GM12878 (cell line): ENCODE results near the gene HOXB3. TPM values are rescaled to one million over a fixed set of nuclear protein-coding genes. Genes with fewer than 3 reads are reported as not detected.

Source experiments
- ATAC-seq: fragments of 200-7000 bp; cut with Tn5 transposase; 3 replicates; pipeline ENCODE4 v1.9.1; 2020; ENCODE audit warnings: mild to moderate bottlenecking, moderate library complexity
- BruUV-seq: library from RNA; stranded (reverse); fragments of 400-500 nt; replicated peaks from 2 replicates; lab custom pipeline; 2021; lab: Mats Ljungman, UMichigan
- CTCF ChIA-PET: fragments of 300-600 bp; sonication (Branson Sonifier 250); formaldehyde crosslinking; extraction: SDS; loops from one replicate; lab custom pipeline; 2021; ENCODE audit warnings: inconsistent platforms; lab: Yijun Ruan, JAX
- POLR2A ChIA-PET: fragments of 350-600 bp; formaldehyde crosslinking; extraction: SDS; loops from one replicate; lab custom pipeline; 2021; ENCODE audit warnings: inconsistent platforms; lab: Charles Lee
- RAD21 ChIA-PET: fragments of 300-600 bp; sonication (Branson Sonifier 250); formaldehyde crosslinking; loops from one replicate; lab custom pipeline; 2023; ENCODE audit warnings: antibody characterized with exemption; ENCODE audit not compliant: unreplicated experiment; lab: Charles Lee
- SMC1A ChIA-PET: fragments of 300-600 bp; sonication (Branson Sonifier 250); formaldehyde crosslinking; loops from one replicate; lab custom pipeline; 2023; ENCODE audit not compliant: unreplicated experiment, uncharacterized antibody; lab: Charles Lee
- DNase-seq: peaks from one replicate; pipeline ENCODE4 v3.0.0-alpha.2; 2011; ENCODE audit warnings: low read depth, low spot score
- FAIRE-seq: peaks from 3 replicates; lab custom pipeline; 2011; peaks lifted over from hg19 to GRCh38; lab: Jason Lieb, UNC
- H2AFZ ChIP-seq: 2 replicates; pipeline ENCODE4 v1.6.0; 2011; ENCODE audit warnings: low read depth, low read length, control low read depth; ENCODE audit not compliant: control insufficient read depth
- H3K27ac ChIP-seq: 2 replicates; pipeline ENCODE4 v1.5.1; 2011; ENCODE audit warnings: control low read depth; ENCODE audit not compliant: control insufficient read depth, insufficient read depth
- H3K27me3 ChIP-seq, 2 experiments: replicated peaks in 1 of 2; 2 replicates each; pipeline versions ENCODE4 v1.6.0 to v1.6.1; 2011; ENCODE audit warnings: low read length in 1 of 2; ENCODE audit not compliant: control insufficient read depth in 2 of 2, insufficient read depth in 2 of 2
- H3K36me3 ChIP-seq, 2 experiments: 2 replicates each; pipeline ENCODE4 v1.5.1; 2011; ENCODE audit warnings: low read length in 1 of 2; ENCODE audit not compliant: control insufficient read depth in 2 of 2, insufficient read depth in 2 of 2
- H3K4me1 ChIP-seq: 2 replicates; pipeline ENCODE4 v1.6.1; 2011; ENCODE audit warnings: mild to moderate bottlenecking, low read length, moderate library complexity, mixed read lengths; ENCODE audit not compliant: control insufficient read depth, insufficient read depth
- H3K4me2 ChIP-seq: 2 replicates; pipeline ENCODE4 v1.6.0; 2011; ENCODE audit warnings: control low read depth; ENCODE audit not compliant: control insufficient read depth, insufficient read depth
- H3K4me3 ChIP-seq: fragments of 200-600 bp; sonication (generic); 2 replicates; pipeline ENCODE4 v1.5.1; 2016
- H3K79me2 ChIP-seq: 2 replicates; pipeline ENCODE4 v1.6.0; 2011; ENCODE audit warnings: low read length; ENCODE audit not compliant: control insufficient read depth, insufficient read depth
- H3K9ac ChIP-seq: 2 replicates; pipeline ENCODE4 v1.8.0; 2011; ENCODE audit warnings: low read length, control low read depth, mixed read lengths; ENCODE audit not compliant: control insufficient read depth, insufficient read depth
- H3K9me3 ChIP-seq: replicated peaks from 3 replicates; pipeline ENCODE4 v1.5.1; 2011; ENCODE audit warnings: mild to moderate bottlenecking, low read length; ENCODE audit not compliant: control insufficient read depth, insufficient read depth
- H4K20me1 ChIP-seq: 2 replicates; pipeline ENCODE4 v1.6.0; 2011; ENCODE audit not compliant: control insufficient read depth, insufficient read depth
- CHD2 ChIP-seq: IDR thresholded peaks from 2 replicates; pipeline ENCODE4 v1.6.1; 2011; ENCODE audit warnings: low read depth, low read length, improper control_type of control experiment, borderline replicate concordance
- IKZF1 ChIP-seq: fragments of 450-650 bp; conservative IDR thresholded peaks from 2 replicates; pipeline ENCODE4 v1.6.1; 2017; ENCODE audit warnings: antibody characterized with exemption, mild to moderate bottlenecking
- IKZF2 ChIP-seq, 2 experiments: fragments of 450-650 bp; IDR thresholded peaks; 2 replicates each; pipeline ENCODE4 v1.6.1; 2017; ENCODE audit warnings: mild to moderate bottlenecking in 2 of 2, moderate library complexity in 2 of 2
- KDM1A ChIP-seq: fragments of 200-600 bp; sonication (generic); IDR thresholded peaks from 2 replicates; pipeline ENCODE4 v1.6.1; 2016; ENCODE audit warnings: borderline replicate concordance
- NFYB ChIP-seq: IDR thresholded peaks from 2 replicates; pipeline ENCODE4 v1.6.1; 2011; ENCODE audit warnings: low read depth, mild to moderate bottlenecking, low read length, improper control_type of control experiment, moderate library complexity; ENCODE audit not compliant: insufficient read depth
- RAD51 ChIP-seq: fragments of 450-650 bp; IDR thresholded peaks from 2 replicates; pipeline ENCODE4 v1.6.1; 2016; ENCODE audit warnings: moderate library complexity, mild to moderate bottlenecking, inconsistent platforms
- YY1 ChIP-seq: IDR thresholded peaks from 2 replicates; pipeline ENCODE4 v1.6.1; 2011; ENCODE audit warnings: low read depth, mild to moderate bottlenecking, low read length
- ZNF384 ChIP-seq: IDR thresholded peaks from 2 replicates; pipeline ENCODE4 v1.6.1; 2012; ENCODE audit warnings: low read depth, mild to moderate bottlenecking, low read length, improper control_type of control experiment, borderline replicate concordance
- WGBS: methylation state at CpG from one replicate; pipeline ENCODE4 v1.1.6; 2016; ENCODE audit warnings: low lambda C conversion rate; ENCODE audit not compliant: insufficient replicate concordance, insufficient coverage; ENCODE audit errors: missing lambda C conversion rate; 5-methylcytosine and 5-hydroxymethylcytosine counted together
- in situ Hi-C: fragments of 300-500 bp; cut with MboI; formaldehyde crosslinking; loops from 9 replicates; pipeline ENCODE4 v1.14.3; 2018; ENCODE audit warnings: mixed read lengths
- intact Hi-C: fragments of 100-400 bp; cut with micrococcal nuclease; formaldehyde crosslinking; loops from one replicate; pipeline ENCODE4 v1.14.2; 2022; ENCODE audit not compliant: unreplicated experiment
- polyA plus RNA-seq, 11 experiments: library from polyadenylated mRNA; depleted of rRNA in 4 of 11; unstranded in 6 of 11; stranded (reverse) in 5 of 11; fragments of >200 nt; fragmentation: Nextera tagmentation in 4 of 11; fragmentation: Illumina TruSeq in 1 of 11; extraction: Ambion mirVana in 4 of 11; extraction: Trizol in 1 of 11; gene quantifications; 1 replicate in 1 of 11; 2 replicates in 10 of 11; pipeline versions ENCODE4 v1.2.1 to v1.2.3, GENCODE V29; 2011 to 2016; ENCODE audit warnings: inconsistent platforms in 2 of 11, missing spikeins in 2 of 11, low read depth in 1 of 11
- total RNA-seq, 4 experiments: library from RNA; depleted of rRNA in 3 of 4; stranded (reverse); fragments of >200 nt in 3 of 4; fragmentation: Illumina TruSeq in 1 of 4; extraction: Trizol in 1 of 4; gene quantifications; 2 replicates each; pipeline versions ENCODE4 v1.2.1 to v1.2.3, GENCODE V29; 2013 to 2021
- TF ChIP-seq, protein P1 (sequence below): fragments of 450-650 bp; IDR thresholded peaks from 2 replicates; pipeline ENCODE4 v1.6.1; 2017; ENCODE audit warnings: low read depth, mild to moderate bottlenecking, moderate library complexity
- TF ChIP-seq, protein P2 (sequence below): IDR thresholded peaks from 2 replicates; pipeline ENCODE4 v1.6.1; 2012; ENCODE audit warnings: low read length, inconsistent platforms

HOXB3 gene
- total and polyA plus RNA-seq, 10 of the 15 experiments (the other 5 are each of a cell fraction or from before 2014, with no cell fraction given) = 0.19 to 7.7 (median 2.9) TPM

DNA sequence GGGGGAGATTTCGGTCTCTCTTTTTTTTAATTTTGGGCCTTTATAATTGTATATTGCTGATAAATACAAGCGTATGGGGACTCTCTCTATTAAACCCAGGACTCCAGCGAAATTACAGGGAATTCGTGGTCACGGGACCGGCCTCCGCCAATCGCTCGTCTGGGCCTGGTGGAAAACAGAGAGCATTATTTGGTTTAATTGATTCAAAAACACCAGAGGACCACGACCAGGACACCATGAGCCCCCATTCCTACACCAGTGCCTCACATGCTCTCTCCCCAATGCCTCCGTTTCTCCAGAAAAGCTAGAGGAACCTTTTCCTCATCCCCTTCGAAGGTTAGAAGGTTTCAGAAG lies 45.0 kb downstream of the HOXB3 start, which contains the start of gene HOXB2:
HOXB2 (minus strand) TSS at position 88 of the 354 bp plus-strand sequence. CDS start 198 bp downstream, outside the sequence.
- FAIRE-seq (no peak), ATAC-seq (no peak), DNase-seq (no peak)
- H3K9me3 ChIP-seq = no peaks in the 10 kb centered on the region
- ChIA-PET SMC1A (no interaction called here), POLR2A (no interaction called here), CTCF (no interaction called here), RAD21 (no interaction called here)
- TSS peak; percentile 48 for BruUV-seq
- peak within 1 kb of the TSS; percentile 77 for H3K9ac ChIP-seq
- H3K27ac ChIP-seq = peak within 1 kb of the TSS; percentile 49
- no peaks in the 10 kb centered on the region for H4K20me1 ChIP-seq
- peak within 1 kb of the TSS; percentile 67 for H2AFZ ChIP-seq
- peaks cover 7% of the 10 kb centered on the region for H3K4me1 ChIP-seq
- H3K27me3 ChIP-seq = peaks cover 0 to 4% of the 10 kb centered on the region in 2 experiments; a peak in 1 of 4 replicates
- 64% methylated on average over 12 of the region's 12 CpGs for WGBS
- in situ Hi-C loops = no loop called here
- intact Hi-C loops = no loop called here
- H3K4me2 ChIP-seq = peak within 1 kb of the TSS; percentile 68
- peak within 1 kb of the TSS; percentile 69 for H3K4me3 ChIP-seq
- H3K79me2 ChIP-seq = peaks cover 12% of the 10 kb centered on the region
- peaks cover 0 to 3% of the 10 kb centered on the region in 2 experiments; a peak in 2 of 4 replicates for H3K36me3 ChIP-seq
- TF ChIP-seq NFYB = peak; percentile 47; the same call in 1 of the 2 replicates
- no peak for TF ChIP-seq KDM1A

DNA sequence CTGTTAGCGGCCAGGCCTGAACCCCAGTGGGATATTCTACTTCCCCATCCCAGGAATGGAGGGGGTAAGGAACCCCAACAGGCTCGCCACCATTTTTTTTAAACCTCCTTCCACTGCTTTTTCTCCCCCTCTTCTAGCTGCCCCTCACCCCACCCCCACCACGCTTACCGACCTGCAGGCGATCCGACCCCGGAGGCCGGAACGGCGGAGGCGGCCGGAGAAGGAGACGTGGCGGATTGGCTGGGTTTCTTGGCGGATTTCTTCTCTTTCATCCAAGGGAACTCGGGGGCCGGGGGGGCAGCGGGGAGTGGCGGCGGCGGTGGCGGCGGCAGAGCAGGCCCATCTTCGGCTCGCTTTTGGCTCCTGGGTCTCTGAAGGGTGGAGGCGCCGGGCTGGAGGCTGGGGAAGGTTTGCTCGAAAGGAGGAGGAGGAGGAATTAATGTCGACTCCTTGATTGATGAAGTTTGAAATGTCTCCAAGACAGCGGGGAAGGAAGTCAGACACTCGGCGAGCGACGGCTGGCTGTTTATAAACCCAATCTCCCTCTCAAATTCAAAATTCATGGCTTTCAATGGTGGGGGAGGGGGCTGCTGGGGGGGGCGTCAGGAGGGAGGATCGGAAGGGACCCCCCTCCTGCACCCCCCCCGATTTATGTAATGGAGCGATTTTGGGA lies 45.6 kb downstream of the HOXB3 start:
- Histone ChIP-seq H3K4me2 (peak overlapping the region; percentile 68), H2AFZ (peak overlapping the region; percentile 67), H3K27ac (peak overlapping the region; percentile 49), H4K20me1 (no peaks in the 10 kb centered on the region), H3K27me3 (peaks cover 0 to 4% of the 10 kb centered on the region in 2 experiments; a peak in 1 of 4 replicates), H3K9ac (peak overlapping the region; percentile 77), H3K4me1 (peaks cover 7% of the 10 kb centered on the region), H3K9me3 (no peaks in the 10 kb centered on the region), H3K79me2 (peaks cover 12% of the 10 kb centered on the region), H3K36me3 (no peaks in the 10 kb centered on the region), H3K4me3 (peak overlapping the region; percentile 69)
- RAD21 ChIA-PET = interaction anchor here (1.3 to 2.3 kb wide), 3 partner anchors 31 to 44 kb away, joined by 3 to 5 read pairs (median 4); no protein-coding TSS in a partner anchor
- BruUV-seq = no TSS peak
- 10% methylated on average over 19 of the region's 38 CpGs for WGBS
- POLR2A ChIA-PET = interaction anchor here (0.8 to 1.8 kb wide), 3 partner anchors 31 to 65 kb away, joined by 3 to 9 read pairs (median 5); no protein-coding TSS in a partner anchor
- no peak for FAIRE-seq
- peak; percentile 29 for ATAC-seq
- in situ Hi-C loops (no loop called here), intact Hi-C loops (loop anchor here (5.0 kb wide), 1 partner anchor 52 kb away; no protein-coding TSS in a partner anchor)
- SMC1A ChIA-PET = interaction anchor here (0.6 to 2.1 kb wide), 5 partner anchors 12 to 70 kb away, joined by 3 to 9 read pairs (median 3); no protein-coding TSS in a partner anchor
- CTCF ChIA-PET = interaction anchor here (0.8 kb wide), 1 partner anchor 52 kb away, joined by 4 read pairs; no protein-coding TSS in a partner anchor
- DNase-seq = no peak
- TF ChIP-seq RAD51 = no peak
- peak; percentile 56 to 58; a peak in 2 of 4 replicates for TF ChIP-seq IKZF2 (IDR thresholded peaks at IDR 0.05)
- peak; percentile 50; the same call in 1 of the 2 replicates for TF ChIP-seq CHD2
- TF ChIP-seq, protein P1, sequence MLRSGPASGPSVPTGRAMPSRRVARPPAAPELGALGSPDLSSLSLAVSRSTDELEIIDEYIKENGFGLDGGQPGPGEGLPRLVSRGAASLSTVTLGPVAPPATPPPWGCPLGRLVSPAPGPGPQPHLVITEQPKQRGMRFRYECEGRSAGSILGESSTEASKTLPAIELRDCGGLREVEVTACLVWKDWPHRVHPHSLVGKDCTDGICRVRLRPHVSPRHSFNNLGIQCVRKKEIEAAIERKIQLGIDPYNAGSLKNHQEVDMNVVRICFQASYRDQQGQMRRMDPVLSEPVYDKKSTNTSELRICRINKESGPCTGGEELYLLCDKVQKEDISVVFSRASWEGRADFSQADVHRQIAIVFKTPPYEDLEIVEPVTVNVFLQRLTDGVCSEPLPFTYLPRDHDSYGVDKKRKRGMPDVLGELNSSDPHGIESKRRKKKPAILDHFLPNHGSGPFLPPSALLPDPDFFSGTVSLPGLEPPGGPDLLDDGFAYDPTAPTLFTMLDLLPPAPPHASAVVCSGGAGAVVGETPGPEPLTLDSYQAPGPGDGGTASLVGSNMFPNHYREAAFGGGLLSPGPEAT = 0 out of 2 replicates have a peak, but pooled peaks have one; percentile 14
- peak; percentile 30; the same call in 1 of the 2 replicates for TF ChIP-seq ZNF384
- peak; percentile 19; the same call in 1 of the 2 replicates for TF ChIP-seq IKZF1
- 0 out of 2 replicates have a peak, but pooled peaks have one; percentile 48 for TF ChIP-seq YY1
- TF ChIP-seq, protein P2, sequence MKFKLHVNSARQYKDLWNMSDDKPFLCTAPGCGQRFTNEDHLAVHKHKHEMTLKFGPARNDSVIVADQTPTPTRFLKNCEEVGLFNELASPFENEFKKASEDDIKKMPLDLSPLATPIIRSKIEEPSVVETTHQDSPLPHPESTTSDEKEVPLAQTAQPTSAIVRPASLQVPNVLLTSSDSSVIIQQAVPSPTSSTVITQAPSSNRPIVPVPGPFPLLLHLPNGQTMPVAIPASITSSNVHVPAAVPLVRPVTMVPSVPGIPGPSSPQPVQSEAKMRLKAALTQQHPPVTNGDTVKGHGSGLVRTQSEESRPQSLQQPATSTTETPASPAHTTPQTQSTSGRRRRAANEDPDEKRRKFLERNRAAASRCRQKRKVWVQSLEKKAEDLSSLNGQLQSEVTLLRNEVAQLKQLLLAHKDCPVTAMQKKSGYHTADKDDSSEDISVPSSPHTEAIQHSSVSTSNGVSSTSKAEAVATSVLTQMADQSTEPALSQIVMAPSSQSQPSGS = no peak
